Esophagus squamous epithelium (tissue), 5 donors: ENCODE measurements around the gene PLEKHA8. TPM values are rescaled to one million over a fixed set of nuclear protein-coding genes. Genes with fewer than 3 reads are reported as not detected.
A peak's percentile ranks its signal among the peaks of the same experiment; 100 is the strongest.

Experiments used
- DNase-seq: peaks from one replicate; lab custom pipeline; 2025; lab: John Stamatoyannopoulos, UW
- H3K27ac ChIP-seq, 4 donors: fragments of 200-600 bp; sonication (generic); one replicate each; pipeline ENCODE4 v1.5.1; 2016 to 2019; ENCODE audit warnings: mild to moderate bottlenecking in 1 of 4
- H3K27me3 ChIP-seq, 4 donors: fragments of 200-600 bp; sonication (generic); 1 replicate in 3 of 4; 2 replicates in 1 of 4; pipeline versions ENCODE4 v1.5.1 to v1.6.0; 2017 to 2021; ENCODE audit warnings: antibody characterized with exemption in 1 of 4
- H3K36me3 ChIP-seq, 3 donors: fragments of 200-600 bp; sonication (generic); one replicate each; pipeline ENCODE4 v1.5.1; 2016 to 2019
- H3K4me1 ChIP-seq, 3 donors: fragments of 200-600 bp; sonication (generic); one replicate each; pipeline ENCODE4 v1.5.1; 2017 to 2019
- H3K4me3 ChIP-seq, 4 donors: fragments of 200-600 bp; sonication (generic); 1 replicate in 3 of 4; 2 replicates in 1 of 4; pipeline ENCODE4 v1.5.1; 2016 to 2019; ENCODE audit warnings: mild to moderate bottlenecking in 2 of 4, moderate library complexity in 1 of 4
- H3K9me3 ChIP-seq, 3 donors: fragments of 200-600 bp; sonication (generic); one replicate each; pipeline ENCODE4 v1.5.1; 2016 to 2019
- CTCF ChIP-seq, 6 experiments: fragments of 450-650 bp in 4 of 6; fragments of 200-600 bp in 2 of 6; sonication (generic) in 2 of 6; IDR thresholded peaks; one replicate each; pipeline ENCODE4 v1.5.1; 2016 to 2019; ENCODE audit warnings: antibody characterized with exemption in 6 of 6, mild to moderate bottlenecking in 4 of 6, moderate library complexity in 4 of 6
- POLR2A ChIP-seq, 4 donors: fragments of 450-650 bp; IDR thresholded peaks; one replicate each; pipeline ENCODE4 v1.6.1; 2017; ENCODE audit warnings: antibody characterized with exemption in 4 of 4, mild to moderate bottlenecking in 4 of 4, moderate library complexity in 3 of 4
- WGBS, 2 donors: methylation state at CpG; one replicate each; pipeline ENCODE4 v1.1.5; 2018; 5-methylcytosine and 5-hydroxymethylcytosine counted together
- intact Hi-C: fragments of 100-400 bp; cut with DNase I; formaldehyde crosslinking; loops from one replicate; pipeline ENCODE4 v1.15.0; 2022
- total RNA-seq, 4 donors: library from RNA; depleted of rRNA; stranded (reverse); fragments of >200 nt; gene quantifications; one replicate each; pipeline ENCODE4 v1.1.0, GENCODE V29; 2016
- donor health status: DM: yes; HTN: yes; CAD: no.

Gene PLEKHA8
- 10 to 100 TPM in 1 of 4 donors, 1 to 10 TPM in 3; 5.1 to 10.5 (median 5.9) TPM for total RNA-seq

- H3K27me3 ChIP-seq: no peaks in the 10 kb centered on the region
- 0% methylated on average over 1 of the region's 70 CpGs; no CpG with 5 or more reads in 1 of the 2 donors for WGBS, 2 donors
- DNase-seq: peak; percentile 55
- peak within 1 kb of the TSS; percentile 83 to 95 (median 93) for H3K27ac ChIP-seq
- TF ChIP-seq CTCF (IDR thresholded peaks at IDR 0.05) (peak in 2 of 6 experiments; percentile 16 to 41), POLR2A (IDR thresholded peaks at IDR 0.05) (peak in 3 of 4 donors; percentile 32 to 87 (median 55))
- H3K4me1 ChIP-seq: peaks cover 22 to 63% (median 25%) of the 10 kb centered on the region in 3 donors
- no peaks in the 10 kb centered on the region for H3K36me3 ChIP-seq
- no peaks in the 10 kb centered on the region for H3K9me3 ChIP-seq
- intact Hi-C loops: no loop called here
- H3K4me3 ChIP-seq: peak within 1 kb of the TSS; percentile 71 to 94 (median 92)
Measured at GRCh38 chr7:30028216-30028748, at the start of gene PLEKHA8. TSS of gene PLEKHA8 (plus strand) at chr7:30028412. CDS start at chr7:30028763, 351 bp downstream.

GRCh38 chr7:29980151-29980550, 48.1 kb upstream of the PLEKHA8 start:
- Histone ChIP-seq H3K4me3 (no peak overlapping the region), H3K27ac (no peak overlapping the region), H3K9me3 (no peaks in the 10 kb centered on the region), H3K27me3 (no peaks in the 10 kb centered on the region), H3K36me3 (no peaks in the 10 kb centered on the region), H3K4me1 (peaks cover 0 to 18% (median 5%) of the 10 kb centered on the region in 3 donors)
- intact Hi-C loops: no loop called here
- no peak for DNase-seq
- TF ChIP-seq POLR2A (IDR thresholded peaks at IDR 0.05) (no peak), CTCF (IDR thresholded peaks at IDR 0.05) (no peak)

DNA sequence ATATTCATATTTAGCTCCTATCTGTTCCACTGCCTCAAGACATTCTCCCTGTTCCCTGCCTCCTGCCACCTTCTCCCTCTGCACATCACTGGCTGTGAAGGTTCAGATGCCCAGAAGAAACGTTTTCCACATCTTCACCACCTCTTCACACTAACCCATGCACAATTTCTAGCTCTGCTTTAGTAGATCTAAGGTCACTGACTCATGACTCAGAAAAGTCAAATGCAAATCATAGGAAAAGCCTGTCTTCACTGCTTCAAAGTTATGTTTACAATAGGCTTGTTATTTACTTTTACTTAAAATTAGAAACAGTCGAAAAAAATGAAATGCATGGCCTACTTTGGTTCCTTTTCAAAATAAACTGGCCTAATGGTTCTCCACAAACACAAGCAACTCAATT, 41.1 kb upstream of the PLEKHA8 start:
- Histone ChIP-seq H3K4me1 (peaks cover 12 to 33% (median 13%) of the 10 kb centered on the region in 3 donors), H3K27ac (peak overlapping the region; percentile 31 to 93 (median 90)), H3K27me3 (peaks cover 0 to 18% (median 0%) of the 10 kb centered on the region in 4 donors), H3K9me3 (no peaks in the 10 kb centered on the region), H3K4me3 (no peak overlapping the region), H3K36me3 (no peaks in the 10 kb centered on the region)
- TF ChIP-seq POLR2A (IDR thresholded peaks at IDR 0.05) (no peak), CTCF (IDR thresholded peaks at IDR 0.05) (no peak)
- WGBS, 2 donors: 20 to 26% methylated on average over 2 of the region's 2 CpGs
- intact Hi-C loops: no loop called here
- no peak for DNase-seq

DNA sequence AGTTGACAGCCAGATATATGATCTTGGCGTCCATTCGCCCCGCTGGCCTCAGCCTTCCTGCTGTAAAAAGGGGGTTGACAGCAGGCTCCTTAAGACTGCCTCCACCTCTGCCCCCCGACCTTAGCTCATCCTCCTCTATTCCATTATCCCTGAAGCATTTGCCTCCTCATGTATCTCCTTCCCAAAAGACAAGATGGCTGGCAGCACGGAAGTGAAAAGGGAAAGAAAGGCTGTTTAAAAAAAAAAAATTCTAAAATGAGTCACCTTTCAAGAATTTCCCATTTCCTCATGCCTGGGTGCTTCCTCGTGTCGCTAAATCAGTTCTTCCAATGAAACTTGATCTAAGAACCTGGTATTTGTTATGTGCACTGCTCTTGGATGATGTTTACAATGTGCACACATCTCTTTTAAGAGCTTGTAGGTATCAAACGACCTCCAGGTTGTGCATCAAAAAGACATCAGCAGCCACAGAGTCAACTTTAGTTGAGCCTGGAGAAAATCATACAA, 40.3 kb upstream of the PLEKHA8 start:
- no peak for DNase-seq
- TF ChIP-seq CTCF (IDR thresholded peaks at IDR 0.05) (no peak), POLR2A (IDR thresholded peaks at IDR 0.05) (no peak)
- intact Hi-C loops: no loop called here
- no peaks in the 10 kb centered on the region for H3K36me3 ChIP-seq
- H3K27ac ChIP-seq: peak overlapping the region; percentile 89 to 96 (median 92)
- WGBS, 2 donors: 31 to 42% methylated on average over 6 to 8 of the region's 8 CpGs
- peaks cover 0 to 5% (median 5%) of the 10 kb centered on the region in 3 donors for H3K9me3 ChIP-seq
- peak overlapping the region in 3 of 4 donors; percentile 77 to 98 (median 83) for H3K4me3 ChIP-seq
- H3K4me1 ChIP-seq: peaks cover 12 to 33% (median 13%) of the 10 kb centered on the region in 3 donors
- peaks cover 0 to 18% (median 0%) of the 10 kb centered on the region in 4 donors for H3K27me3 ChIP-seq
